ENCODE measurements around the gene MCM9. TPM values are rescaled to one million over a fixed set of nuclear protein-coding genes. Genes with fewer than 3 reads are reported as not detected.

The MCM9 gene
- total RNA-seq, 1 experiment from 2014 or later: 18.6 TPM

DNA sequence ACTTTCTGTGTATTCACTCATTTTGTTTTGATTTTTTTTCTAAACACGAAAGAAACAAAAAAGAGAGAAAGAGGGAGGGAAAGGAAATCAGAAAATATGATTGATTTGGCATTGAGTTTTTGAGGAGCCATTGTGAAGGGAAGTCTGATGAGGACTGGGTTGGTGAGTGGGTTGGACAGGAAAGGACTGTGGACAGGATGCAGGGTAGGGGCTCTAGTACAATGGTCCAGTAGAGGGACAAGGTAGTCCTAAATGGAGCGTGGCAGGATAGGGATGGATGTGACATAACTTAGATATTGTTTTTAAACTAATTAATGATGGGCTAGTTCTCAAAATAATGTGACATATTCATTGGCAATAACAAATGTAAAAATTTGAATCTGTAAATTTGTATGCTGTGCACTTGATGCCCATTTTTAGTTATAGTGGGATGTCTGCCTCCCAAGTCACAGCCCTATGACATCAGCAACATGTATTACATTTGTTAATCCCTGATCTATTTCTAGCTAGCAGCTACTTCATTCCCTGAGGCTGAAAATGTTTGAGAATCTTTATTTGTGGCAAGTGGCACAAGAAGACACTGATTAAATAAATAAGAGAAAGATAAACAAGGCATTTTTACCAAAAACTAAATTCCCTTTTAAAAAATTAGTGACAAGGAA, 105.0 kb downstream of the MCM9 start:
- Histone ChIP-seq H3K9me3 (ENCODE audit: control insufficient read depth, low read depth, low read length) (no peaks in the 10 kb centered on the region), H3K9ac (ENCODE audit: extremely low read depth, insufficient read length, low read length) (no peak overlapping the region), H3K18ac (ENCODE audit: insufficient read length, low read depth, low read length) (no peak overlapping the region), H3K27me3 (ENCODE audit: insufficient read depth, low read length) (no peaks in the 10 kb centered on the region), H2BK120ac (ENCODE audit: low read depth, low read length, poor library complexity, severe bottlenecking) (no peak overlapping the region), H3K23ac (ENCODE audit: insufficient read length, low read depth, low read length) (no peak overlapping the region), H2BK5ac (ENCODE audit: insufficient read length, low read length) (no peak overlapping the region), H3K14ac (ENCODE audit: insufficient read depth, low read length) (no peak overlapping the region), H2AK5ac (ENCODE audit: insufficient read length, low read length) (no peak overlapping the region), H2BK15ac (ENCODE audit: low read depth, low read length) (no peak overlapping the region), H3K27ac (ENCODE audit: insufficient read length, low read depth, low read length) (no peak overlapping the region), H3K4ac (ENCODE audit: low read depth, low read length) (no peak overlapping the region), H3T11ph (ENCODE audit: low read length) (no peak overlapping the region), H3K79me1 (ENCODE audit: insufficient read depth, low read depth, low read length, poor library complexity, severe bottlenecking) (no peaks in the 10 kb centered on the region), H4K5ac (ENCODE audit: insufficient read length, low read depth, low read length) (no peak overlapping the region), H4K8ac (replicated peaks; ENCODE audit: insufficient read length, low read depth, low read length) (no peak overlapping the region), H3K79me2 (ENCODE audit: insufficient read depth, low read length) (no peaks in the 10 kb centered on the region), H4K20me1 (ENCODE audit: control insufficient read depth, insufficient read depth, insufficient read length) (no peaks in the 10 kb centered on the region), H2AFZ (ENCODE audit: low read length) (no peak overlapping the region), H3K4me1 (ENCODE audit: insufficient read depth, low read length) (no peaks in the 10 kb centered on the region), H2BK20ac (ENCODE audit: low read depth, low read length, poor library complexity, severe bottlenecking) (no peak overlapping the region), H2BK12ac (ENCODE audit: insufficient read length, low read depth, low read length) (no peak overlapping the region), H3K4me2 (ENCODE audit: insufficient read depth, insufficient read length, low read length) (no peak overlapping the region), H3K23me2 (ENCODE audit: insufficient read length, low read depth, low read length, poor library complexity, severe bottlenecking) (no peaks in the 10 kb centered on the region), H3K56ac (ENCODE audit: insufficient read length, low read depth, low read length) (no peak overlapping the region), H4K91ac (ENCODE audit: insufficient read length, low read depth, low read length) (no peak overlapping the region)
- no peak overlapping the region for H3K4me3 Mint-ChIP-seq
- no peaks in the 10 kb centered on the region for H3K9me3 Mint-ChIP-seq
- peak overlapping the region in 1 of 3 experiments; percentile 15; a peak in 1 of 7 replicates for H3K27ac Mint-ChIP-seq
- DNase-seq: no peak
- no peaks in the 10 kb centered on the region for H3K4me1 Mint-ChIP-seq
- peaks cover 0 to 21% (median 0%) of the 10 kb centered on the region in 3 experiments; a peak in 3 of 7 replicates for H3K36me3 Mint-ChIP-seq (ENCODE audit: insufficient read depth in 1 of 3, low read depth in 3 of 3)
- H3K27me3 Mint-ChIP-seq (ENCODE audit: low read depth): no peaks in the 10 kb centered on the region
- whole genome bisulfite sequencing (ENCODE audit: extremely low coverage, insufficient read length, low lambda C conversion rate): no CpG with 5 or more reads among the region's 2 CpGs
- TF ChIP-seq, protein P1, sequence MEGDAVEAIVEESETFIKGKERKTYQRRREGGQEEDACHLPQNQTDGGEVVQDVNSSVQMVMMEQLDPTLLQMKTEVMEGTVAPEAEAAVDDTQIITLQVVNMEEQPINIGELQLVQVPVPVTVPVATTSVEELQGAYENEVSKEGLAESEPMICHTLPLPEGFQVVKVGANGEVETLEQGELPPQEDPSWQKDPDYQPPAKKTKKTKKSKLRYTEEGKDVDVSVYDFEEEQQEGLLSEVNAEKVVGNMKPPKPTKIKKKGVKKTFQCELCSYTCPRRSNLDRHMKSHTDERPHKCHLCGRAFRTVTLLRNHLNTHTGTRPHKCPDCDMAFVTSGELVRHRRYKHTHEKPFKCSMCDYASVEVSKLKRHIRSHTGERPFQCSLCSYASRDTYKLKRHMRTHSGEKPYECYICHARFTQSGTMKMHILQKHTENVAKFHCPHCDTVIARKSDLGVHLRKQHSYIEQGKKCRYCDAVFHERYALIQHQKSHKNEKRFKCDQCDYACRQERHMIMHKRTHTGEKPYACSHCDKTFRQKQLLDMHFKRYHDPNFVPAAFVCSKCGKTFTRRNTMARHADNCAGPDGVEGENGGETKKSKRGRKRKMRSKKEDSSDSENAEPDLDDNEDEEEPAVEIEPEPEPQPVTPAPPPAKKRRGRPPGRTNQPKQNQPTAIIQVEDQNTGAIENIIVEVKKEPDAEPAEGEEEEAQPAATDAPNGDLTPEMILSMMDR (conservative IDR thresholded peaks at IDR 0.05): no peak

Data from H9 (cell line).